GM18867 (cell line): ENCODE data around the gene PRPS1.
"Not testable (repeated sequence)": the region's sequence is repeated elsewhere in the genome, so short reads cannot be mapped to it uniquely, and the experiment has no call there.

Experiments used
- ATAC-seq: cut with Tn5 transposase; IDR thresholded peaks from one replicate; pipeline ENCODE4 v1.9.1; 2021; ENCODE audit warnings: mild to moderate bottlenecking, moderate library complexity; ENCODE audit not compliant: unreplicated experiment

Gene PRPS1

GRCh38 chrX:107627838-107628661 lies at the start of gene PRPS1:
PRPS1 (plus strand) TSS chrX:107628510; CDS start chrX:107628629, 119 bp downstream.
- ATAC-seq: peak; percentile 100

- no peak for ATAC-seq
Measured at GRCh38 chrX:107579956-107580355, 48.4 kb upstream of the PRPS1 start.

DNA sequence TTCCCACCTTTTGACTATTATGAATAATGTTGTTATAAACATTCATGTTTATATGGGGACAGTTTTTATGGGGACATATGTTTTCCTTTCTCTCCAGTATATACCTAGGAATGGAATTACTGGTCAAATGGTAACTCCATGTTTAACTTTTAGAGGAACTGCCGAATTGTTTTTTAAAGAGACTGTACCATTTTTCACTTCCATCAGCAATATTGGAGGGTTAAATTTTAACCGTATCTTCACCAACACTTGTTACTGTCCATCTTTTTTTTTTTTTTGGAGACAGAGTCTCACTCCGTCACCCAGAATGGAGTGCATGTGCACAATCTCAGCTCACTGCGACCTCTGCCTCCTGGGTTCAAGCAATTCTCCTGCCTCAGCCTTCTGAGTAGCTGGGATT lies 46.4 kb upstream of the PRPS1 start:
- no peak for ATAC-seq

DNA sequence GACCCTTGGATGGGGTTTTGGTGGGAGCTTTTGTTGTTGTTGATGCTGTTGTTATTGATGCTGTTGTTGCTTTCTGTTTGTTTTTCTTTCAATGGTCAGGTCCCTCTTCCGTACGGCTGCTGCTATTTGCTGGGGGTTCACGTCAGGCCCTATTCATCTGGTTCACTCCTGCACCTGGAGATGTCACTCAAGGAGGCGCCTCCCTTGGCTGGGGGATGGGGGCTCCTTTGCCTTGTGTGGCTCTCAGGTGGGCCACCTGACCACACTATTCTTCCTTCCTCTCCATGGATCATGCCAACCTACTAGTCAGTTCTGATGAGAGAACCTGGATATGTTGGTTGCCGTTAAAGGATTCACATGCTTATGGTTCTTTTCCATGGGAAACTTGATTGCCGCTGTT lies 39.1 kb upstream of the PRPS1 start:
- no peak for ATAC-seq

GRCh38 chrX:107596651-107597050 lies 31.7 kb upstream of the PRPS1 start:
- no peak for ATAC-seq

DNA sequence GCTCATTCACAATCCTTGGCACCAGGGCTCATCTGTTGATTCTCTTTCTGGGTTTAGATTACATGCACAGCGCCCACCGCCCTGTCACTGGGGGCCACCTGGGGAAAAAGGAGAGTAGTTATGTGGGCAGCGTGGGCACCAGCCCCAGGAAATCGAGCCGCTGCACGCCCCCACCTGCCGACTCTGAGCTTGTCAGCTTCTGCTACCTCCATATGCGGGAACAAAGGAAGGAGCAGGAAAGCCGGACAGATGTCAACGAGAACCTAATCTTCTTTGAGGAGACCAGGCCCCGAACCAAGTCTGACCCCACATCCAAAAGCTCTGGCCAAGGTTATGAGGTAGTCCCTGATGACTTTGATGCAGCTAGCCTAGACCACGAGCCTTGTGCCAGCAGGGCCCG lies 31.0 kb upstream of the PRPS1 start:
- no peak for ATAC-seq

DNA sequence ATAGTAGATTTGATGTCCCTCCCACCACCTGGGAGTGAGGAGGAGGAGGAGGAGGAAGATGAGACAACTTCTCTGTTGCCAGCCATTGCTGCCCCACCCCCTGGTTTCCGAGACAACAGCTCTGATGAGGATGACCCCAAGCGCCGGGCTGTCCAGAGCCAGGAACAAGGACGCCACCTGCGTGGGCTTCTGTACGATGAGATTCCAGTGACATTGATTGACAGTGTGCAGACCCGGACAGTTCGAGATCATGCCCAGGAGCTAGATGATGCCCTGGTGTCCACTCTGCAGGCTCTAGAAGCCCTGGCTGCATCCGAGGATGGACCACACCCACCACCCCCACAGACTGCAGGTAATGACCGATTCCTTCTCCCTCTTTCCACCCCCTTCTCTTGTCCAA lies 30.5 kb upstream of the PRPS1 start:
- no peak for ATAC-seq

DNA sequence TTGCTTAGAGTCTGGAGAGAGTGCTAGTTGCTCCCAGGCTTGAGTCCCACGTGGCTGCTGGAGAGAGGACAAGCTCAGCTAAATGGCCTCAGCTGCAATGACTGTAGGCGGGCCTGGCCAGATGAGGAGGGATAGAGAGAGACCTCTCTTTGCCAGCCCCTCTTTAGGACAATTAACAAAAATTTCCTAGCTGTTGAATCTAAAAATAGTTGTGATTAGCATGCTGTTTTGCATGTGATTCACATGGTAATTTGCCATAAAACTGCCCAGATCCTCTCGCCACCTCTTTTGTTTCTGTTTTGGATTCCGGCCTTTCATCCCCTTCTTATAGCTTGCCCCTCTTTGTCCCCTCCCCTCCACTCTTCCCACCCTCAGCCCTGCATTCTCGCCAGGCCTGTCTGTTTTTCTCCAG lies 28.9 kb upstream of the PRPS1 start:
- no peak for ATAC-seq

DNA sequence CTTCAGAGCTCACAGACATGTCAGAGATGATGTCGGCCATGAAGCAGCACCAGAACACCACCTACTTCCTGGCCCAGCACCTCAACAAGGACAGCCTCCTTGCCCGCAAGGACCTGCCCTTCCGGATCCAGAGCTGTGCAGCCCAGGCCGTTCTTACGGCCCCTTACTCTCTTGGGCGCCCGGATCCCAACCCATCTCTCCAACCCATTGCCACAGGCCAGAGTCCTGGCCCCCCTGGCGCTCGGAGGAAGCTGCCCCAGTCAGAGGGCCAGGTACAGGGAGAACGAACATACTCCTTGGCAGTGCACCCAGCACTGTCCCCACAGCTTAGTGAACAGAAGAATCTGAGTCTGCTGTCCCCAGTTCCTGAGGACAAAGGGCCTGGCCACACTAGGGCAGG lies 27.9 kb upstream of the PRPS1 start:
- no peak for ATAC-seq

DNA sequence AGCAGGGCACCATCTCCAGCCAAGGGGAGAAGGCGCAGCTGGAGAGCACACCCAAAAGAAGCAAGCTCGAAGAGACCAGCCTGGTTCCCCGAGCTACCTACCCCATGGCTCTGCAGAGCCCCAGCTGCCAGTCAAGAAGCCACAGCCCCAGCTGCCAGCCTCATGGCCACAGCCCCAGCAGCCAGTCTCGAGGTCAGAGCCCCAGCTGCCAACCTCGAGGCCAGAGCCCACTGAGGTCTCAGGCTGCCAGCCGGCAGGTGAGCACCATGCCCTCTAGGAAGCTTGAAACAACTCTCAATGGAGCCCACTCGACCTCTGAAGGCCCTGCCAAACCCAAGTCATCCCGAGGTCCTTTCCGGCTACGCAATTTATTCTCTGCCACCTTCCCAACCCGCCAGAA lies 27.0 kb upstream of the PRPS1 start:
- ATAC-seq: no peak

- no peak for ATAC-seq
Measured at GRCh38 chrX:107601759-107602158, 26.6 kb upstream of the PRPS1 start.

DNA sequence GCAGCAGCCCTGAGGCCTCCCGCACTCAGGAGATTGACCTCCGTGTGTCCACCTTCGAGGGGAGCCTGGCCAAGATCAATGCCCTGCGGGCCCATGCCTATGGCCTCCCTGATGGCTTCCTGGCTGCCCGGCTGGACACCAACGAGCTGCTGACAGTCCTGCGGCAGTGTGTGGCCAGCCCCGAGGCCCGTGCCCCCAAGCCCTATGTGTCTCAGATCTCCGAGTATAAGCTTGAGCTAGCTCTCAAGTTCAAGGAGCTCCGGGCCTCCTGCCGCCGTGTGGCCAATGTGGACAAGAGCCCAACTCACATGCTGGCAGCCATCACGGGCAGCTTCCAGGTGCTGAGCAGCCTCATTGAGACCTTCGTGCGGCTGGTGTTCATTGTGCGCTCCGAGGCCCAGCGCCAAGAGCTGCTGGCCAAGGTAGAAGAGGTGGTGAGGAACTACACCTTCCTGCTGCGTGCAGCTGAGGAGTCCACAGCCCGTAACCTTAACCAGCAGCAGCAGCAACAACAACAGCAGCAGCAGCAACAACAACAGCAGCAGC lies 25.5 kb upstream of the PRPS1 start:
- ATAC-seq: no peak

DNA sequence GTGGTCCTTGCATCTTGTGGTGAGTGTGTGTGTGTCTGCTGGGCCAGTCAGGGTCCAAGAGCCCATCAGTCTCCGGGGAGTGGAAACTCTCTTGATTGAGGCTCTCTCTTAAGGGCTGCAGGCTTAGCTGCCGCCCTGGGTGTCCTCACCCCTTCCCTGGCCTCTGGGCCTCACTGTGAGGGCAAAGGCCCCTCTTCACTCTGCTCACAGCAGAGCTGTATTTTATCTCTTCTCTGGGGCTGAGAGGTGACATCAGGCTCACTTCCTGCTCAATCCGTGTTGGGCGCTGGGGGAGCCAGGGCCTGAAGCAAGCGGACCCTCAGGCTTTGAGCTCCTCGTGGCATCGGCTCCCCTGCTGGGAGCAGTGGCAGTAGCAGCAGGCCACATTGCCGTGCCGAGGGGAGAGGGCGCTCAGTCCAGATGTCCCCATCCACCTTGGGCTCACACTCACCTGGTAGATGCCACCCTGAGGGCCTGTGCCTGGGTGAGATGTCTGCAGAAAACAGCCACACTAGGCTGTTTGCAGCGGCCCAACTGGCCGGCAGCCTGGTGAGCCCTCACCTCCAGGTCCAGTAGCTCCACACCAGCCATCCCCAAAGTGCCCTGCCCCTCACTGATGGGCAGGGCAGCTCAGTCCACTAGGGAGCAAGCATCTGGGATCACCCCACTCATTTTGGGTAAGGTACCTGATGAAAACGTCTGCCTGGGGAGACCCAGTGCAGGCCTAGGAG lies 24.7 kb upstream of the PRPS1 start:
- ATAC-seq: no peak

DNA sequence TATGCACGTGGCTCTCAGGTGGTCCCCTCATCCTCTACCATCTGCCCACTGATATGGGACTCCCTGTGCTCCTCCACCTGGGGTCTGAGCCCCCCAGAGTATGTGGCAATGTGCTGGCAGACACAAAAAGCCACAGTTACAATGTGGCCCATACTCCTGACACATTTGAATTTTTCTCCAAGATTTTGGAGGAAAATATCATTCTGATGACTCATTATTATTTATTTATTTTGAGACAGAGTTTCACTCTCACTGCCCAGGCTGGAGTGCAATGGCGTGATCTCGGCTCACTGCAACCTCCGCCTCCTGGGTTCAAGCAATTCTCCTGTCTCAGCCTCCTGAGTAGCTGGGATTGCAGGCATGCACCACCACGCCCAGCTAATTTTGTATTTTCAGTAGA lies 19.2 kb upstream of the PRPS1 start:
- ATAC-seq: not testable (repeated sequence)

- no peak for ATAC-seq
Measured at GRCh38 chrX:107610667-107611066, 17.6 kb upstream of the PRPS1 start.

GRCh38 chrX:107619885-107620322 lies 8.4 kb upstream of the PRPS1 start:
- ATAC-seq: no peak

DNA sequence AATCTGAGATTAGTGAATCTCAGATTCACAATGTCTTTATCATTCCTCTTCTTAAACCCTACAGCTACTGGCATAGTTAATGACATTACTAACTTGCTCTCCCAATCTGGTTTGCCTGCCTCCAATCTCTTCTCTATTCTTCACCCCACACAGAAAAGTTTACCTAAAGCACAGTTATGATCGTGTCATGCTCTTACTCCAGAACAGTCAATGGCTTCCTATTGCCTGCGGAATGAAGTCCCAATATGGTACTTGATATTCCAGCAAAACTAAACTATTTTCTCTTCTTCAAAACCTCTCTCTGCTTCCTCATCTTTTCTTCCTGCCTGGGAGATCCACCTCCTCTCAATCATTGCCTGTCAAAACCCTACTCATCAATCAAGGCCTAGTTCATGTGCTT lies 3.4 kb upstream of the PRPS1 start:
- no peak for ATAC-seq

GRCh38 chrX:107625739-107626138 lies 2.6 kb upstream of the PRPS1 start:
- ATAC-seq: no peak

- no peak for ATAC-seq
Measured at GRCh38 chrX:107626481-107626880, 1.8 kb upstream of the PRPS1 start.

DNA sequence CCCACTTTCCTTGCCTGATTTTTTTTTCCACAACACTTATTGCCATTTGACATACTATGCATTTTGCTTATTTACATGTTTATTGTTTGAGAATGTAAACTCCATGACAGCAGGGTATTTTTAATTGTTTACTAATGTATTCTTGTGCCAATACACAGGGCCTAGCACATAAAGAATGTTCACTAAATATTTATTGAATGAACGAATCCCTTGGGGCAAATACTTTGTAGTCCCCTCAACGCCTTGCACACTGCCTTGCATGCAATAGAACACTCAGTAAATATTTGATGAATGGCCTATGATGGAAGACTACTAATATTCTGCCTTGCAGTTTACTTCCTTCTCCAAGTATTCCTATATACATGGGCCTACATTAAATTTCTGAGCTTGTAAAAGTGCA lies 1.4 kb upstream of the PRPS1 start:
- ATAC-seq: no peak

DNA sequence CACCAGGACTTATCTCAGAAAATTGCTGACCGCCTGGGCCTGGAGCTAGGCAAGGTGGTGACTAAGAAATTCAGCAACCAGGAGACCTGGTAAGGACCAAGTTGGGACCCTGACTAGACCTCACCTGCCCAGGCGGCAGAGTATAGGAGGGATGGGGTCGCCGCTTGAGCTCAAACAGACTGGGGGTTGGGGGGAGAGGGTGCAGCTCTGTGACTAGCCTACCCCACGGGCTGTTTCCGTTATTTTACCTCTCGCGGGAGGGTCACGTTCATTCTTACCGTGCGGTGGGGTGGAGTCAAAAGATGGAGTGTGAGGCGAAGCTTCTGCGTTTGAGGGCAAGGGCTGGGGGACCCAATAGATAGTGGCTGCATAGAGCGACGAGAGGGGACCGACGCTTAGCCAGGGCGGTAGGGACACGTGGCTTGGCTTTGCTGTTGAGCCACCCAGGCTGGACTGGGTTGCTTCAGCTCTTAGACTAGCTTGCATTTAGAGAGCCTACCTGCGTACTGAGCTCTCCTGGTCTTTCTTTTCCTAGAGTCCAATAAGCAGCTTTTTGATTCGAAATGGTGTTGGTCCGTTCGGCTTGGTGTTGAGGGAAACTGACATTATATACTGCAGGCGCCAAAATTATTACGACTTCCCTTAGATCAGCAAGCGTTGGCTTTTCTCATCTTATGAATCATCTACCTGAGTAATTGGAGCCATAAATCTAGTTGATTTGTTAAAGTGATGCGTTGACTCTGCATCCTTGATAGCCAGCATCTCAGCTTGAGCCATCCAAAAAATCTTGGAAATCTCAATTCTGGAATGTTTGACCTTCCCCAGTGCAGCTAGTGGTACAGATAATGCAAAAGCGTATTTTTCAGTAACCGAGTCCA lies 591 bp downstream of the PRPS1 start:
- ATAC-seq: peak; percentile 39
